Esophagus mucosa (tissue), 1 donor: ENCODE results near the gene TAOK1. TPM values are rescaled to one million over a fixed set of nuclear protein-coding genes. Genes with fewer than 3 reads are reported as not detected.

Experiments
- ATAC-seq: fragments of 200-7000 bp; cut with Tn5 transposase; one replicate; pipeline ENCODE4 v1.9.1; 2020
- total RNA-seq: library from RNA; stranded (reverse); gene quantifications from one replicate; pipeline ENCODE4 v1.2.4, GENCODE V29; 2023
- donor health status: DM: yes; HTN: yes; CAD: no.

TAOK1 gene
- total RNA-seq, 1 donor from 2014 or later = 33.8 TPM

DNA sequence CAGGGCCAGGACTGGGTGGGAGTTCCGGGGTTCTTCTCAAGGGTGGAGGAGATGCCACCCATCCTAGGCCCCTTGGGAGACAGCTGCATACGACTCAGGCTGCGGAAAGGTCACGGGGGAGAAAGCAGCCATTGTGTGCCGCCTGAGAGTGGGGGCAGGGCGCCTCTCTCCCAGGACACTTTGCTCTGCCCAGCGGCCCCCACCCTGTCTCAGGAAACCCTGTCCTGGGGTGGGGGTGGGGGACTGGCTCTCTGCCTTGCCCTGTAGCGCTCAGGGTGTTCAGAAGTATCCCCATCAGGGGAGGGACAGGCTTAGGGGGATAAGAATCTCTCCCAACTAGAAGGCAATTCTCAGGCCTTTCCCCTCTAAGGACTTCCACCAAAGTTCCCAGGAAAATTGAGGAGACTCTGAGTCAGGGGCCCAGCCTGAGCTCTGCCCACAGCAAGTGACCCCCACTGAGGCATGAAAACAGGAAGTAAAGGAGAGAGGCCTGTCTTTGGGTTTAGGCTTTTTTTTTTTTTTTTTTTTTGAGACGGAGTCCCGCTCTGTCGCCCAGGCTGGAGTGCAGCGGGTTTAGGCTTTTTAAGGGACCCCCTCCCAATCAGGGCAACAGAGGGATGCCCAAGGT lies 194.4 kb downstream of the TAOK1 start:
- ATAC-seq = no peak

DNA sequence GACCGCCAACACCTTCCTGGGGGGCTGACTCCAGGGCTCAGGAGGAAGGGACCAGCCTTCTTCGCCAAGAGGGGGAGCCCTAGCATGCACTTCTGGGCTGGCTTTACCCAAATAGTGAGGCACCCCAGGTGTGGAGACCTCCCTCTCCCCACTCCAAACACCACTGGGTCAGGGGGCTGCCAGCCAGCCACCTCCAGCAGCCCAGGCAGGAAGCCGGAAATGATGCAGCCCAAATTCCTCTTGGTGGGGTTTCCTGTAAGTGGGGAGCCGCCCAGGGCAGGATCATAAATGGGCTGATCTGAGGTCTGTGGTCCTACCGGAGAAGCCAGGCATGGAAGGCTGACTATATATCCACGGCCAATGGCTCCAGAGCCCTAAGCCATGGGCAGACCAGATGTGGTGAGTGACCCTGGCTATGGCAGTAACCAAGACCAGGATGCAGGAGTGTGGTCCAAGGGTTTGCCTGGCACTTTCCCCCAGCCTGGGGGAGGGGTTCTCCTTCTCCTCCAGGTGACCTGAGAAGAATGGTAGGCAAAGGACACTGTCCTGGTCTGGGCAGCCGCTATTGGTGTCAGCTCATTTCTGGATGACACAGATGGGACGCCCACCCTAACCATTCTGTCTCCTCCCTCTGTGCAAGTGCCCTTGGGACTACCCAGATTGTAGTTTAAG lies 195.1 kb downstream of the TAOK1 start:
- ATAC-seq = no peak

DNA sequence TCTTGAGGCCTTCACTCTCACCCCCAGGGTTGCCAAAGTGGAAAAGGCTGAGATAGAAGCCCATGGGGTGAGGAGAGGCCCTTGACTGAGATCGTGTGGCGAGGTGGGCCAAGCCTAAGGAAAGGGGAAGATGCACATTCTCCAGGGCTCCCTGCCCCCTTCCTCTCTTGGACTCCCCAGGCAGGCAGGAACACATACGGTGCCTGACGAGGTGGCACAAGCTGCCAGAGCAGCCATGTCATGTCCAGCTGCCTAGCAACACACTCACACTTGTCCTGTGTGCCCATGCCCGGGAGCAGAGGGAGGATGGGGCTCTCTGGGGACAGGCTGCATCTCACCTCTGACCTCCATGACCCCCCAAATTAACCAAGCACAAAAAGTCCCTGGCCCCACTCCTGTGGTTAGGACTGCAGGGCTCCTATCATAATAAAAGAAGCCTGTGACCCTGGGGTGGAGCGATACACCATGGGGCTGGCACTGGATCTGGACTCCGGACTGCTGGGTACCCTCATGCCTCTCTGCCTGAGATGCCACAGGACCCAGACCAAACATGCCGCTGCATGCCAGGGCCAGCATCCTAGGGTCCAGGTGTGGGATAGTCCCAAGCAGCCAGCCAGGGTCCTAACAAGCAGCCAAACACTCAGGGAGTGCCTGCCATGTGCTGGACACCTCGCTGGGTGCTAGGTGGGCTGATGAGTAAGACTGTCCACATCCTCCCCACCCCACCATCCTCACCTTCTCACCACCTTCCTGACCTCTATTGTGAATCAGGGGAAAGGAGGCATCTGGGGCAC lies 196.7 kb downstream of the TAOK1 start:
- ATAC-seq = no peak

DNA sequence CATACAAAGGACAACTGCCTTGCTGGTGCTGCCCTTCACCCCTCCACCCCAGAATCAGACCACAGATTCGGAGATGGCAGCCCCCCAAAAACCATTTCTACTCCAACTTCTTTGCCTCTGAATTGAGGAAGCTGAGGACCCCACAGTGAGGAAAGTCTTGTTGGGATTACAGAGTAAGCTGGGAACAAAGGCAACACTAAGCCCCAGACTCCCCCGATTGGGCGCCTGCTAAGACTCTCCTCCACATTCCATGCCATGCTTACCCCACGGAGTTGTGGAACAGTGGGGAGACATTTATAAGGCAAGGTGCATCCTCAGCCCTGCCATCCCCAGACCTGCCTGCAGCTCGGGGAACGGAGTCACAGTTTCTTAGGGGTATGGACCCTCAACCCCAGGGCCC lies 197.4 kb downstream of the TAOK1 start:
- ATAC-seq = no peak

DNA sequence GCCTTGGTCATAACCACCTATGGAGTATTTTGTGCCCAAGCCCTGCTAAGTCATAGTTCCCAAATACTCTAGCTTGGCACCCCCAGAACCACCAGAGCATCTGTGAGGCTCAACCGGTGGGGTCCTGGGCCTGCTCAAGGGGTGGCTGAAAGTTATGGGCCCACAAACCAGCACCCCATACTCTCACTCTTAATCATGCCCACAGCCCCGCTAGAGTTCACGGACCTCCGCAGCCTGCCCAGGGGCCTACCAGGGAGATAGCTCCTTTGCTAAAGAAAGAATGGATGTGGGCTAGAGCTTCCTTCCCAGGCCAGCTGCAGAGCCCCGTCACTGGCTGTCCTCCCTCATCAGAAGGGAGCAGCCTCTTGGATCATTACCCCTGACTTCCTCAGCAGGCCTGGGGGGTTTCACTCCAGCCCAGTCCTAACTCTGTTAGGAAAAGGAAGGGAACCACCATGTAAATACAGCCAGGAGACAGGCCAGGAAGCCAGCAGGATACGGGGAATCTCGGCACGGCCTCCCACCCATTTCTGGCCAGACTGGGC lies 197.9 kb downstream of the TAOK1 start:
- ATAC-seq = no peak

DNA sequence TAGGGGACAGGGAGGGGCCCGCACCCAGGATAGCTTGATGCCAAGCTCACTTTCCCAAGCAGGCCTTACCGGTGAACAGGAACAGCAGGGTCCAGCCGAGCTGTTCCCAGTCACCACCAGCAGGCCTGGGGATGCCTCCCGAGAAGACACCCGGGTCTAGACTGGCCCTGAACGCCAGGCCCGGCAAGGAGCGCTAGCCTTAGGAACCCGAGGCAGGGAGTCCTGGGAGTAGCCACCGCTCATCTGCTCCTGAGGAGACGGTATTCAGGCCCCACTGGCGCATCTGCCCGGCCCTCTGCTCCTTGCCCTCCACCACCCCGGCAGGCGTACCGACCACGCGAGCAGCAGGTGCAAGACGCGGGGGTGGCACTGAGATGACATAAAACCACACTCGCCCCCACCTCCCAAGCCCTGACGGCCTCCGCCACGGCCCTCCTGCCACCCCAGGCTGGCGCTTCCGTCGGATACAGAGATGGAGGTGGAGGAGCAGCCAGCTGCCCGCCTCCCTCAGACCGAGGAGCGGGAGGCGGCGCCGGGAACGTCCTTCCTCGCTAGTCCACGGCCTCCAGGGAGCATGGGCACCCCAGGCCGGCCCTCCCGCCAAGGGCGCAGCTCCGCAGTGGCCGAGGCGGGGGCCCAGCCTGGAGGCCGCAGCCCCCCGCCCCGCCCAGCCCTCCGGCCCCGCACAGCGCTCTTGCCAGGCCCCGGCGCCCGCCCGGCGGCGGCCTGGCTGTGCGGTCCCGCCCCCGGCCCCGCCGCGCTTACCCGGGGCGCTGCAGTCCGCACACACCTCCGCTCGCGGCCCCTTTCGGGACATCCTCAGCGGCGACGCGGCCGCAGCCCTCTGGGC lies 198.6 kb downstream of the TAOK1 start:
- no peak for ATAC-seq

DNA sequence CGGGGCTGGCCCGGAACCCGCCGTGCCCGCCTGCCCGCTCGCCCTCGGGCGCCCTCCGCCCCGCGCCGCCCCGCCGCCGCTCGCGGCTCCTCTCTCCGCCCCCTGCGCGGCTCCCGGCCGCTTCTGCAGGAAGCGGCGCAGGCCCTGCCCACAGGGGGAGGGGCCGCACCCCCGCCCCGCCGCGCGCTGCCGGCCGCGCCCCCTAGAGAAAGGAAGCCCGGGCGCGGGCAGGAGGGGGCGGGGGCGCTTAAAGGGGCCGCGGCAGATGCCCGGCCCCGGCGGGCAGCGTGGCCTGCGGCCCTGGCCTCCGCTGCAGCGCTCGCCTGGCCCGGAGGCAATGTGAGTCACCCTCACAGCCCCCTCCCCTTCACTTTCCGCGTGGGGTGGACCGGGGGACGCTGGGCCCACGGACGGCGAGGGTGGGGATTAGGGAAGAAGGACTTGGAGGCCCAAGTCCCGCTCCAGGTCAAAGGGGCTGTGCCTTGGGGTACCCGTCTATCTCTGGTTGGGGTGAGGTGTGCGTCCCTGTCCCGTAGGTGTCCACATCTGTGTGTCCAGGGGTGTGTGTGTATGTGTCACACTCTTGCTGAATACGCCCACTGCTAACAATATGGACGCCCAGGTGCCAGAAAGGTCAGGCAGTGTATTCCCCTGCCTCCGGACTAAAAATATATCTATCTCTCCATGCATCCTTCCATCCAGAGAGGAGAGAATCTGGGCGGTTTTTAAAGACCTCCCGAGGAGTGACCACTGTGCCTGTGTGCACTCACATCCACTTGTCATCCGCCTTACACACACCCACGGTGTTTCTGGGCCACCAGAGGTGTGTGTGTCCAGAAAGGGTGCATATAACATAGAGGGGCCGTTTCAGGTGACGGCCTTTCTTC lies 199.6 kb downstream of the TAOK1 start, which contains the start of gene GIT1:
TSS of gene GIT1 (minus strand) at position 125 of the 887 bp plus-strand sequence. CDS start 270 bp downstream, outside the sequence.
- peak; percentile 79 for ATAC-seq

DNA sequence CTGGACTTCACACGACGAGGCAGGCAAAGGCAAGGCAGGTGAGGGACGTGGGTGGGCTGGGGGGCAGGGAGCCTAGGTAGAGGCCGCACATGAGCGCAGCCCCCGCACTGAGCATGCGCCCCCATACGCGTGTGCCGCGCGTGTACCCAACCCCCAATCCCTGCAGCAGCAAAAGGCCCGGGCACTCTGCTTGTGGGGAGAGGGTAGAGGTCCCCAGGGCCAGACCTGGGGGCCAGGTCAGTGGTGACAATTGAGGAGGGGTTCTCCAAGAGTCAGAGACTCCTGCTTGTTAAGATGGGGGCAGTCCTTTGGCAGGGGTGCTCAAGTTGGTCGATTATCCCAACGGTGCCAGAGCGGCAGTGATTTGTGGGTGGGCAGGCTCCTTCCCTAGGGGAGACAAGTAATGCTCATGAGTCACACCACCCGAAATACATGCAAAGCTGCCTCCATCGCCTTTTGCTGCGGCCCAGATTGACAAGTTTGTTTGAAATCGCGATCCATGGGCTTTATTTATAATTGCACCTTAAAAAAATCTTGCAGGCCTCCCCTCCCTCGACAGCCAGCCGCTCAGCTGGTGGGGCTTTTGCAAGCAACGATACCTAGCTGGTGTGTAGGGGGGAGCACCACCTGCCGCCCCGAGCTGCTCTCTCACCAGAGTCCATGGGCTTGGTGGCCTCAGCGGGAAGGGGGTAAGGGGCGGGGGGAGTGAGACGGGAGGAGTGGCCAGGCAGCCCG lies 200.4 kb downstream of the TAOK1 start:
- ATAC-seq = no peak

DNA sequence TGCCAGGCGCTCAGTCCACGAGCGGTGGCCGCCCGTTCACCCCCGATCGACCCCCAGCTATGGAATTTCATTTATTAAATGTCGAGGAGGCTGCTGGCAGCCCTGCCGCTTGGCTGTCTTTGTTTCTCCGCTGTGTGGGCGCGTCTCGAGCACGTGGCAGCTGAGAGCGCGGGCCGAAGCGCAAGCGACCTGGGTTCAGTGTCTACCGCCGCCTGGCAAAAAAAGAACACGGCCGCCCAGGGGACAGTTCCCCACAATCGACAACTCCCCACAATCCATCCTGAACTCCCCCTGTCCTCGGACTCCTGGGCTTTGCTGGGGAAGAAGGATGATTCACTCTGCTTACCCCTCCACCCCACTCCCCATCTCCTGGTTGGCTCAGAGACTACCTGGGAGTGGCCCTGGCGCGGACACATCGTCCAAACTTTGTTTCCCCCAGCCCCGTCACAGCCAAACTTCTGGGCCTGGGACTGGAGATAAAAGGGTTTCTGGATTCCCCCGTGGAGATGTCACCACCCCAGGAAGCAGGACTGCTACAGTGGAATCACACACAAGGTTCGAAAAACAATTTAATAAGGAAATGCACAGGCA lies 201.1 kb downstream of the TAOK1 start:
- ATAC-seq = peak; percentile 10

DNA sequence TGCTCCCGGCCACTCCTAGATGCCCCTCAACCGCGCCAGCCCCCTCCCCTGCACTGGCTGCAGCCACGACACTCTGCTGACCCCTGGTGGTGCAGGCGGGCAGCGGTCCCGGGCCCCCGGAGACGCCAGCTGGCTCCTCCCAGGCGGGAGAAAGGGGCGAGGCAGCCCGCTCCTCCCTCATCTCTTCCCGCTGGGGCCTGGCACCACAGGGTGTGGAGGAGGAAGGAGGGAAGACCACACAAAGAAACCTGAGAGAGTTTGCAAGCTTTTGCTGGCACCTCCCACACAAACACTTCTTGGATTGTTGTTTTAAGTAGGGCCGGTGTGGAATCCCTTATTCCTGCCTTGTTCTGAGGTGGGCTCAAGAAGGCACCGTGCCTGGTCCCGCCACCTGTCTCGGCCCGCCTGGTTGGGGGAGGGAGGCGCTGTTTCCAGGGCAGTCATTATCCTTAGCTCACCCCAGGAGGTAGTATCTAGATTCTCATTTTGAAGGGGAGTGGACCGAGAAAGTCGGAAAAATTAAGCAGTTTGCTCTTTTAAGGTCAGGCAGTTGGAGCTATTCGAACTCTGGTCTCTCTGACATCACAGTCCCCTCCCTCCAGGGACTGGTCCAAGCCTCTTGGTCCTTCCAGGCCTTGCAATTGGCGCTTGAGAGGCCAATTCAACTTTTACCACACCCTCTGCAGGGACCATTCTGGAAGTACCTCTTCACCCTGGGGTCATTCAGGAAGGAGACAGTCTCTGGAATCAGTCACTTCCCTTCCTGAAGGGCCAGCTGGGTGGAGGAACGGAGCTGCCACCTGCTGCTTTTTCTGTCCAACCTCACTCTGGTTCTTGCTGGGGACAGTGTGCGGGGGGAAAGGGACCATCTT lies 201.8 kb downstream of the TAOK1 start:
- ATAC-seq = peak; percentile 63

DNA sequence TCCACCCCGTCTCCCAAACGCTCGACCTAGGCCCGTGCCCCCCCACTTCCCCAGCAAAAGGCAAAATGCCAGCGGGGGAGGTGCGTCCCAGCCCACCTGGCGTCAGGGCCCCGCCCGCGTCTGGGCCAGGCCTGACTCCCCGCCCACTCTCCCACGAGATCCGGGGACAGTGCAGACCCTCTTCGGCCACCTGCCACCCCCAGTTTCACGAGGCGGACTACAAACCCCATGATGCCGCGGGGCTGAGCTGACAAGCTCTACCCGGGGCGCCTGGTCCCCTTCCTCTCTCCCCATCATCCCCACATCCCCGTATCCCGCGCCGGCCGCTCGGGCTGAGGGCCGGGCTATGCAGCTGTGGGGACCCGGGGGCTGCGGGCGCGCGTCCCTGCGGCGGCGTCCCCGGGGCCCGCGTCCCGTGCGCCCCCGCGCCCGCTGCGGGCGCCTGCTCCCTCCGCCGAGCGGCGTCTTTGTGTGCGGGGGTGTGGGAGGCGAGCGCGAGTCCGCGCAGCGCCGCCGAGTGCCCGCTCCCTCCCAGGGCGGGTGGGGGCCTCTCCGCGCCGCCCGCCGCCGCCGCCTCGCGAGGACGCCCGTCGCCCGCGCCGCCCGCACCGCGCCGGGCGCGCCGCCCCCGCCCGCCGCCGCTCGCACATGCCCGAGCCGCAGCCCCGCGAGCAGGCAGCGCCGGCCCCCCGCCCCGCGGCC lies 202.8 kb downstream of the TAOK1 start, which contains the start of gene ANKRD13B:
TSS of gene ANKRD13B (plus strand) at position 283 of the 702 bp plus-strand sequence. CDS start 490 bp downstream, outside the sequence.
- ATAC-seq = no peak

DNA sequence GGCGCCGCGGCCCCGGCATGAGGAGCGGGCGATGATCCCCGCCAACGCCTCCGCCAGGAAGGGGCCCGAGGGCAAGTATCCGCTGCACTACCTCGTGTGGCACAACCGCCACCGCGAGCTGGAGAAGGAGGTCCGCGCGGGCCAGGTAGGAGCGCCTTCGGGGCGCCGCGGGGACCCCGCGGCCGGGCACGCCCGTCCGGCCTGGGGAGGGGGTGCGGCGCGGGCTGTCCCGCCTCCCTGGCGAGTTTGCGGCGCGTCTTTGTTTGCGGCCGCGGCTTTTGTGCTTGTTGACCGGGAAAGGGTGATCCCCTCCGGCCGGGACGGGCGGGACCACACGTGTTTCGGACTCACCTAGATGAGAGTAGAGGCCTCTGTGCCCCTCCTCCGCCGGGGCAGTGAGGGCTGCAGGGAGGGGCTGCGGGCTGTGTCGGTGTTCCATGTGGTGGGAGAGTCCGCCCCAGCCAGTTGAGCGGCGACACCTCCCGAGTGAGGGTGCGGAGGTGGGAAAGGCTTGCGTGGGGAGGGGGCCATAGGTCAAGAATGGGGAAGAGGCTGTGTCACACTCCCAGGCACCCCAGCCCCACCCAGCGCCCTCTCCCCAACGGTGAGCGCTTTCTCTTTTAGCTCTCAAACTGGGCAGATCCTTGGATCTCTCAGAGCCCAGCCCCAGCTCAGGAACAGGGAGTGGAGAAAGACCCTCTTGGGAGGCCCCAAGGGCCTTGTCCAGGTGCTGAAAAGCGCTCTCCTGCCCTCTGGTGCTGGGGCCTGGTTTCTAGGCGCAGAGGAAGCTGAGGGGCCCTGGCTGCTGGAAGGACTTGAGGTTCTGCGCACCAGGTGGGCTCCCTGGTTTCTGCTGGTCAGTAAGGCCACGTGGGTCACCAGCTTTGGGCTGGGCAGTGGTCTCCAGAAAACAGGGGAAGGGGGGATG lies 203.7 kb downstream of the TAOK1 start:
- ATAC-seq = no peak

DNA sequence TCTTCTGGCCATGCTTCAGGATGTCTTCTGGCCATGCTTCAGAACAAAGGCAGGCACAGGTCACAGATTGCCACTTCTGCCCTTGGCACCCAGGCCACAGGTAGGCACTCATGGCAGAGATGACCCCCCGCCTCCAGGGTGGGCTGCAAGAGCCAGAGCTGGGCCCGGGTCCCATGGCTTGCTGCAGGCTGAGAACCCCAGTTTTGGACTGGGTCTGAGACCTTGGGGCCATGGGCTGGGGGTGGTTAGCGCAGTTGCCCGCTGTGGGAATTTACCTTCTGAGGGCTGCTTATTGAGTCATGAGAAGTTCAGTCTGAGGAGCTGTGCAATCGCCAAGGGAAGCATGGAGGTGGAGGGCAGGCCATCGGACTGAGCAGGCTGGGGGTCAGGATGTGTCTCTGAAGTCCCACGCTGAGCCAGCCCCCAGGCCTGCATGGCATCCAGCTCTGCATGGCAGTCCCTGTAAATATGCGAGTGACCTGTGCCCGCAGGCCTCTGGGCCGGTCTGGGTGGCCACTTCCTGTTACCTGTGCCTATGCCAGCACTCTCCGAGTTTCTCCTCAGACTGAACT lies 204.4 kb downstream of the TAOK1 start:
- ATAC-seq = no peak

DNA sequence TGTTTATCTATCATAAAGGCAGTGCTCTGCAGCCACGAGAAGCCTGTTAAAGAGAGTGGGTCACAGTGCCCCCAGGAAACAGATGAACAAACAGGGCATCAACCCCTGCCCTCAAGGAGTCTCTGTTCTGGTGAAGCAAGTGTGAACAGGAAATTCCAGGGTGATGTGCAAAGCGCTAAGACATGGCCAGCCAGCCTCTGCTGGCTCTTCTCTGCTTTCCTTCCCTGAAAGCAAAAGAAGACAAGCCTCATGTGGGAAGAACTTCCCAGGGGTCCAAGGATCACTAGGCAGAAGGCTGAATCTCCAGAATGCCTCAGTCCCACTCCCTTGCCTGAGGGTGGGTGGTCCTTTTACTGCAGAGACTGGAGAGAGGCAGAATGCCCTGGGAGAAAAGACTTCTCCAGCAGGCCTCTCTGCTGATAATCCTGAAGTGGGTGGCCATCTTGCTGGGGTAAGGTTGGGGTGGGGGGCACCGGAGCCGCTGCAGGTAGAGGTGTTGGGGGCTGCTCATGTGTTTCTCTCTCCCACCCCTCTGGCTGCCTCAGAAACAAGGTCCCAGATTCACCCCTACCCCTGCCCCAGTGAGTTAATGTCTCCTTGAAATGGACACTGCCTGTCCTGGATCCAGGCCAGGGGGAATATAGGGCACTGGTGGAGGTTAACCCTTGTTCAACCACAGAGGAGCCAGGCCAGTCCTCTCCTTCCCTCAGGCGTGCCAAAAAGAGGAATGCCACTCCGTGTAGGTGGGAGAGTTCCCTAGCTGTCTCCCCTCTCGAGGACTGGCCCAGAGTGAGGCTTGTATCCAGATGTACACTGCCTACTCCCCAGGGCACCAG lies 205.2 kb downstream of the TAOK1 start:
- ATAC-seq = no peak

DNA sequence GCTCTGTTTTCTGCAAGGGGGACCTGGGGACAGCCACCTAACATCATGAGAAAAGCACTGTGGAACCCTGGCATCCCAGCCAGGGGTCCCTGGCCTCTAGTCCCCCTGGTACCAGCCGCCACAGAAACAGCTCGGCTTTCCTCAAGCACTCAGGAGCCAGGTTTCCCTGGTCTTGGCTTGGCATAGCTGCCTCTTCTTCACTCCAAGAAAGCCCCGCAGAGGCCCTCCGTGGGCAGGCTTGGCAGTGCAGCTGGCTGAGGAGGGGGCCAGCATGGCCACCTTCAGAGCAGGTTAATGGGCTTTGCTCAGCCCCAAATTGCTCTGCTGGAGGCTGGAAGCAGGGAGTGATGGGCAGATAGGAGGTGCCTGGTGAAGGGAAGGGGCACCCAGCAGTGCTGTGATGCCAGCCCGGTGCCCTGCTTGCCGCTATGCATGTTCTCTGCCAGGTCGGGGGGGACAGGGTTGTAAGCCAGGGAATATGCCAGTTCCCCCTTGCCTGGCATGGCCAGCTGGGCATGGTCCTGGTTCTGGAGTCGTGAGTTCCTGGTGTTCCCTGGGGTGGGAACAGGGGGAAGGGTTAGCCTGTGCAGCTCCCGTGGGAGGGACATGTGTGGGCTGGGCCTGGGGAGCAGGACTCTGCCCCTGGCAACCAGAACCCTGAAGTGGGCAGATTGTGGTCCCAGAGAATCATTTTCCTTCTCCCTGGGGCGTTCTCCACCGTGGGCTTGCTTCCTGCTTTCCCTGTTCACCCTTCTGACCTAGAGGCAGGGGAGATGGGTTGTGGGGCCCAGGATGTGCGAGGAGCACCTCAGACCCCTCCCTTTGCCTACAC lies 206.0 kb downstream of the TAOK1 start:
- ATAC-seq = no peak
